Suprapubic skin (tissue), 3 donors: Measurements from ENCODE around the gene CYTH3.
"Not testable (repeated sequence)": the region's sequence is repeated elsewhere in the genome, so short reads cannot be mapped to it uniquely, and the experiment has no call there.

Experiments used
- CTCF ChIP-seq, 2 donors: fragments of 200-600 bp in 1 of 2; fragments of 450-650 bp in 1 of 2; sonication (generic) in 1 of 2; IDR thresholded peaks; one replicate each; pipeline ENCODE4 v1.5.1; 2016 to 2019; ENCODE audit warnings: antibody characterized with exemption in 2 of 2, mild to moderate bottlenecking in 1 of 2, moderate library complexity in 1 of 2
- POLR2AphosphoS5 ChIP-seq, 3 donors: sonication (generic); formaldehyde crosslinking; IDR thresholded peaks; one replicate each; pipeline ENCODE4 v1.6.1; 2017; ENCODE audit warnings: antibody characterized with exemption in 3 of 3

GRCh38 chr7:6190563-6190962 lies 81.9 kb downstream of the CYTH3 start:
- not testable (repeated sequence) for TF ChIP-seq CTCF, POLR2AphosphoS5 (IDR thresholded peaks at IDR 0.05)
